Osteoblast (primary cell): ENCODE data around the gene CD177. TPM values are rescaled to one million over a fixed set of nuclear protein-coding genes. Genes with fewer than 3 reads are reported as not detected.
"Not testable (repeated sequence)": the region's sequence is repeated elsewhere in the genome, so short reads cannot be mapped to it uniquely, and the experiment has no call there.

Experiments used
- DNase-seq: peaks from one replicate; pipeline ENCODE4 v3.0.0; 2011; ENCODE audit warnings: low spot score, mixed read lengths; ENCODE audit not compliant: insufficient read length; ENCODE audit errors: missing footprints
- H2AFZ ChIP-seq: 2 replicates; pipeline ENCODE4 v1.6.0; 2011; ENCODE audit warnings: mild to moderate bottlenecking, low read length
- H3K27ac ChIP-seq: 2 replicates; pipeline ENCODE4 v1.5.1; 2011; ENCODE audit warnings: mild to moderate bottlenecking, low read depth, low read length, moderate library complexity
- H3K27me3 ChIP-seq: 2 replicates; pipeline ENCODE4 v1.6.0; 2012; ENCODE audit warnings: mild to moderate bottlenecking, control low read depth, inconsistent platforms, low read length, moderate library complexity; ENCODE audit not compliant: insufficient read depth
- H3K36me3 ChIP-seq: 2 replicates; pipeline ENCODE4 v1.5.1; 2011; ENCODE audit warnings: mild to moderate bottlenecking, low read length, control low read depth, moderate library complexity; ENCODE audit not compliant: insufficient read depth
- H3K4me1 ChIP-seq: 2 replicates; pipeline ENCODE4 v1.5.1; 2011; ENCODE audit warnings: mild to moderate bottlenecking, low read length, control low read depth, moderate library complexity; ENCODE audit not compliant: insufficient read depth
- H3K4me2 ChIP-seq: 2 replicates; pipeline ENCODE4 v1.6.0; 2011; ENCODE audit warnings: mild to moderate bottlenecking, low read length; ENCODE audit not compliant: insufficient read depth
- H3K4me3 ChIP-seq: fragments of 200-600 bp; sonication (generic); 3 replicates; pipeline ENCODE4 v1.5.1; 2012; ENCODE audit warnings: mild to moderate bottlenecking, low read length, inconsistent platforms; ENCODE audit not compliant: insufficient read depth
- H3K79me2 ChIP-seq: 2 replicates; pipeline ENCODE4 v1.6.0; 2012; ENCODE audit warnings: mild to moderate bottlenecking, low read length, control low read depth, inconsistent platforms; ENCODE audit not compliant: insufficient read depth
- H3K9me3 ChIP-seq: 2 replicates; pipeline ENCODE4 v1.5.1; 2011; ENCODE audit warnings: low read depth, low read length, control low read depth
- H4K20me1 ChIP-seq: 2 replicates; pipeline ENCODE4 v1.6.0; 2012; ENCODE audit warnings: mild to moderate bottlenecking, low read length, control low read depth; ENCODE audit not compliant: insufficient read depth
- CTCF ChIP-seq: IDR thresholded peaks from 2 replicates; pipeline ENCODE4 v1.5.1; 2011; ENCODE audit warnings: mild to moderate bottlenecking, low read depth, low read length, moderate library complexity; ENCODE audit errors: extremely low read depth
- total RNA-seq: library from RNA; depleted of rRNA; stranded (reverse); fragments of >200 nt; gene quantifications from 2 replicates; pipeline ENCODE4 v1.2.3, GENCODE V29; 2012

Gene CD177
- total RNA-seq, 1 donor: not detected

GRCh38 chr19:43380771-43381386, 27.4 kb downstream of the CD177 start:
- TF ChIP-seq CTCF: no peak
- no peak overlapping the region for H3K27ac ChIP-seq
- no peaks in the 10 kb centered on the region for H3K36me3 ChIP-seq
- H3K27me3 ChIP-seq: peaks cover 8% of the 10 kb centered on the region
- H3K79me2 ChIP-seq: no peaks in the 10 kb centered on the region
- no peak overlapping the region for H3K4me3 ChIP-seq
- no peak overlapping the region for H2AFZ ChIP-seq
- no peak overlapping the region for H3K4me2 ChIP-seq
- H3K9me3 ChIP-seq: no peaks in the 10 kb centered on the region
- DNase-seq: peak; percentile 39
- H3K4me1 ChIP-seq: no peaks in the 10 kb centered on the region
- H4K20me1 ChIP-seq: no peaks in the 10 kb centered on the region

- not testable (repeated sequence) for DNase-seq, H4K20me1 ChIP-seq, H3K36me3 ChIP-seq, H3K4me1 ChIP-seq, H3K27me3 ChIP-seq, H3K79me2 ChIP-seq, H3K9me3 ChIP-seq, H3K4me3 ChIP-seq, H2AFZ ChIP-seq, H3K4me2 ChIP-seq, H3K27ac ChIP-seq
Observed at GRCh38 chr19:43382586-43383216, 29.2 kb downstream of the CD177 start.

- H2AFZ ChIP-seq, H3K27me3 ChIP-seq, H3K27ac ChIP-seq, H3K4me3 ChIP-seq, H3K36me3 ChIP-seq, H3K79me2 ChIP-seq, DNase-seq, H3K4me2 ChIP-seq, H3K9me3 ChIP-seq, H3K4me1 ChIP-seq, H4K20me1 ChIP-seq: not testable (repeated sequence)
Observed at GRCh38 chr19:43383254-43383653, 29.8 kb downstream of the CD177 start.

GRCh38 chr19:43383759-43384158, 30.3 kb downstream of the CD177 start:
- not testable (repeated sequence) for H4K20me1 ChIP-seq, H3K4me2 ChIP-seq, H2AFZ ChIP-seq, H3K36me3 ChIP-seq, H3K9me3 ChIP-seq, H3K27ac ChIP-seq, H3K79me2 ChIP-seq, H3K27me3 ChIP-seq, H3K4me3 ChIP-seq, DNase-seq, H3K4me1 ChIP-seq

GRCh38 chr19:43390903-43391551, 37.5 kb downstream of the CD177 start:
- DNase-seq, H3K4me1 ChIP-seq: not testable (repeated sequence)

GRCh38 chr19:43391552-43391935, 38.1 kb downstream of the CD177 start:
- H3K4me2 ChIP-seq, H3K27me3 ChIP-seq, H4K20me1 ChIP-seq, H3K4me3 ChIP-seq, H3K4me1 ChIP-seq, H3K79me2 ChIP-seq, H3K36me3 ChIP-seq, H3K9me3 ChIP-seq, H3K27ac ChIP-seq, H2AFZ ChIP-seq, DNase-seq: not testable (repeated sequence)

More at GRCh38 chr19:43390903-43391551, 37.5 kb downstream of the CD177 start:
- not testable (repeated sequence) for H3K4me3 ChIP-seq, H3K27ac ChIP-seq, H3K79me2 ChIP-seq, H3K36me3 ChIP-seq, H3K27me3 ChIP-seq, H4K20me1 ChIP-seq, H3K9me3 ChIP-seq, H2AFZ ChIP-seq, H3K4me2 ChIP-seq

- H3K79me2 ChIP-seq, H3K36me3 ChIP-seq, H2AFZ ChIP-seq, H4K20me1 ChIP-seq, H3K9me3 ChIP-seq, H3K4me1 ChIP-seq, H3K27me3 ChIP-seq, H3K27ac ChIP-seq, DNase-seq, H3K4me2 ChIP-seq, H3K4me3 ChIP-seq: not testable (repeated sequence)
Observed at GRCh38 chr19:43393501-43393900, 40.0 kb downstream of the CD177 start.
